GM12878 (cell line): ENCODE measurements around the gene STK10. TPM values are rescaled to one million over a fixed set of nuclear protein-coding genes. Genes with fewer than 3 reads are reported as not detected.

Source experiments
- ATAC-seq: fragments of 200-7000 bp; cut with Tn5 transposase; 3 replicates; pipeline ENCODE4 v1.9.1; 2020; ENCODE audit warnings: mild to moderate bottlenecking, moderate library complexity
- BruUV-seq: library from RNA; stranded (reverse); fragments of 400-500 nt; replicated peaks from 2 replicates; lab custom pipeline; 2021; lab: Mats Ljungman, UMichigan
- CTCF ChIA-PET: fragments of 300-600 bp; sonication (Branson Sonifier 250); formaldehyde crosslinking; extraction: SDS; loops from one replicate; lab custom pipeline; 2021; ENCODE audit warnings: inconsistent platforms; lab: Yijun Ruan, JAX
- POLR2A ChIA-PET: fragments of 350-600 bp; formaldehyde crosslinking; extraction: SDS; loops from one replicate; lab custom pipeline; 2021; ENCODE audit warnings: inconsistent platforms; lab: Charles Lee
- RAD21 ChIA-PET: fragments of 300-600 bp; sonication (Branson Sonifier 250); formaldehyde crosslinking; loops from one replicate; lab custom pipeline; 2023; ENCODE audit warnings: antibody characterized with exemption; ENCODE audit not compliant: unreplicated experiment; lab: Charles Lee
- SMC1A ChIA-PET: fragments of 300-600 bp; sonication (Branson Sonifier 250); formaldehyde crosslinking; loops from one replicate; lab custom pipeline; 2023; ENCODE audit not compliant: unreplicated experiment, uncharacterized antibody; lab: Charles Lee
- DNase-seq: peaks from one replicate; pipeline ENCODE4 v3.0.0-alpha.2; 2011; ENCODE audit warnings: low read depth, low spot score
- FAIRE-seq: peaks from 3 replicates; lab custom pipeline; 2011; peaks lifted over from hg19 to GRCh38; lab: Jason Lieb, UNC
- H2AFZ ChIP-seq: 2 replicates; pipeline ENCODE4 v1.6.0; 2011; ENCODE audit warnings: low read depth, low read length, control low read depth; ENCODE audit not compliant: control insufficient read depth
- H3K27ac ChIP-seq: 2 replicates; pipeline ENCODE4 v1.5.1; 2011; ENCODE audit warnings: control low read depth; ENCODE audit not compliant: control insufficient read depth, insufficient read depth
- H3K27me3 ChIP-seq, 2 experiments: replicated peaks in 1 of 2; 2 replicates each; pipeline versions ENCODE4 v1.6.0 to v1.6.1; 2011; ENCODE audit warnings: low read length in 1 of 2; ENCODE audit not compliant: control insufficient read depth in 2 of 2, insufficient read depth in 2 of 2
- H3K36me3 ChIP-seq, 2 experiments: 2 replicates each; pipeline ENCODE4 v1.5.1; 2011; ENCODE audit warnings: low read length in 1 of 2; ENCODE audit not compliant: control insufficient read depth in 2 of 2, insufficient read depth in 2 of 2
- H3K4me1 ChIP-seq: 2 replicates; pipeline ENCODE4 v1.6.1; 2011; ENCODE audit warnings: mild to moderate bottlenecking, low read length, moderate library complexity, mixed read lengths; ENCODE audit not compliant: control insufficient read depth, insufficient read depth
- H3K4me2 ChIP-seq: 2 replicates; pipeline ENCODE4 v1.6.0; 2011; ENCODE audit warnings: control low read depth; ENCODE audit not compliant: control insufficient read depth, insufficient read depth
- H3K4me3 ChIP-seq: fragments of 200-600 bp; sonication (generic); 2 replicates; pipeline ENCODE4 v1.5.1; 2016
- H3K79me2 ChIP-seq: 2 replicates; pipeline ENCODE4 v1.6.0; 2011; ENCODE audit warnings: low read length; ENCODE audit not compliant: control insufficient read depth, insufficient read depth
- H3K9ac ChIP-seq: 2 replicates; pipeline ENCODE4 v1.8.0; 2011; ENCODE audit warnings: low read length, control low read depth, mixed read lengths; ENCODE audit not compliant: control insufficient read depth, insufficient read depth
- H3K9me3 ChIP-seq: replicated peaks from 3 replicates; pipeline ENCODE4 v1.5.1; 2011; ENCODE audit warnings: mild to moderate bottlenecking, low read length; ENCODE audit not compliant: control insufficient read depth, insufficient read depth
- H4K20me1 ChIP-seq: 2 replicates; pipeline ENCODE4 v1.6.0; 2011; ENCODE audit not compliant: control insufficient read depth, insufficient read depth
- IKZF1 ChIP-seq: fragments of 450-650 bp; conservative IDR thresholded peaks from 2 replicates; pipeline ENCODE4 v1.6.1; 2017; ENCODE audit warnings: antibody characterized with exemption, mild to moderate bottlenecking
- IKZF2 ChIP-seq, 2 experiments: fragments of 450-650 bp; IDR thresholded peaks; 2 replicates each; pipeline ENCODE4 v1.6.1; 2017; ENCODE audit warnings: mild to moderate bottlenecking in 2 of 2, moderate library complexity in 2 of 2
- NR2F1 ChIP-seq: fragments of 450-650 bp; conservative IDR thresholded peaks from 2 replicates; pipeline ENCODE4 v1.6.1; 2017; ENCODE audit warnings: mild to moderate bottlenecking
- SIN3A ChIP-seq: IDR thresholded peaks from 2 replicates; pipeline ENCODE4 v1.6.1; 2012; ENCODE audit warnings: low read depth, low read length, improper control_type of control experiment
- ZNF687 ChIP-seq: fragments of 450-650 bp; IDR thresholded peaks from 2 replicates; pipeline ENCODE4 v1.6.1; 2017; ENCODE audit warnings: mild to moderate bottlenecking, moderate library complexity
- WGBS: methylation state at CpG from one replicate; pipeline ENCODE4 v1.1.6; 2016; ENCODE audit warnings: low lambda C conversion rate; ENCODE audit not compliant: insufficient replicate concordance, insufficient coverage; ENCODE audit errors: missing lambda C conversion rate; 5-methylcytosine and 5-hydroxymethylcytosine counted together
- in situ Hi-C: fragments of 300-500 bp; cut with MboI; formaldehyde crosslinking; loops from 9 replicates; pipeline ENCODE4 v1.14.3; 2018; ENCODE audit warnings: mixed read lengths
- intact Hi-C: fragments of 100-400 bp; cut with micrococcal nuclease; formaldehyde crosslinking; loops from one replicate; pipeline ENCODE4 v1.14.2; 2022; ENCODE audit not compliant: unreplicated experiment
- polyA plus RNA-seq, 11 experiments: library from polyadenylated mRNA; depleted of rRNA in 4 of 11; unstranded in 6 of 11; stranded (reverse) in 5 of 11; fragments of >200 nt; fragmentation: Nextera tagmentation in 4 of 11; fragmentation: Illumina TruSeq in 1 of 11; extraction: Ambion mirVana in 4 of 11; extraction: Trizol in 1 of 11; gene quantifications; 1 replicate in 1 of 11; 2 replicates in 10 of 11; pipeline versions ENCODE4 v1.2.1 to v1.2.3, GENCODE V29; 2011 to 2016; ENCODE audit warnings: inconsistent platforms in 2 of 11, missing spikeins in 2 of 11, low read depth in 1 of 11
- total RNA-seq, 4 experiments: library from RNA; depleted of rRNA in 3 of 4; stranded (reverse); fragments of >200 nt in 3 of 4; fragmentation: Illumina TruSeq in 1 of 4; extraction: Trizol in 1 of 4; gene quantifications; 2 replicates each; pipeline versions ENCODE4 v1.2.1 to v1.2.3, GENCODE V29; 2013 to 2021

STK10 gene
- total and polyA plus RNA-seq, 10 of the 15 experiments (the other 5 are each of a cell fraction or from before 2014, with no cell fraction given): 14.2 to 96.4 (median 50.6) TPM

- no peak for ATAC-seq
Observed at GRCh38 chr5:172104801-172105701, 83.0 kb downstream of the STK10 start.

More at GRCh38 chr5:172104801-172105701, 83.0 kb downstream of the STK10 start:
- Histone ChIP-seq H2AFZ (no peak overlapping the region), H3K27ac (no peak overlapping the region), H3K79me2 (peaks cover 14% of the 10 kb centered on the region), H3K36me3 (peaks cover 43 to 46% of the 10 kb centered on the region in 2 experiments; a peak in 3 of 4 replicates), H3K9me3 (no peaks in the 10 kb centered on the region), H4K20me1 (no peaks in the 10 kb centered on the region), H3K9ac (no peak overlapping the region), H3K4me3 (no peak overlapping the region), H3K27me3 (no peaks in the 10 kb centered on the region), H3K4me1 (peaks cover 17% of the 10 kb centered on the region), H3K4me2 (no peak overlapping the region)
- FAIRE-seq (no peak), DNase-seq (no peak)
- intact Hi-C loops (loop anchor here (5.0 to 10.0 kb wide), 2 partner anchors 267 to 590 kb away; no protein-coding TSS in a partner anchor), in situ Hi-C loops (no loop called here)
- CTCF ChIA-PET: interaction anchor here (0.8 to 9.7 kb wide), 13 partner anchors 9 to 265 kb away, joined by 3 to 162 read pairs (median 4); partner anchors contain the start of gene STK10
- RAD21 ChIA-PET: interaction anchor here (1.1 to 5.0 kb wide), 3 partner anchors 70 to 187 kb away, joined by 5 to 67 read pairs (median 17); partner anchors contain the start of gene STK10
- BruUV-seq: no TSS peak
- POLR2A ChIA-PET: interaction anchor here (1.3 kb wide), 1 partner anchor 83 kb away, joined by 4 read pairs; the partner anchor contains the start of gene STK10
- SMC1A ChIA-PET: interaction anchor here (0.6 to 10.6 kb wide), 4 partner anchors 12 to 259 kb away, joined by 3 to 165 read pairs (median 3); partner anchors contain the start of gene STK10
- WGBS: 94% methylated on average over 14 of the region's 17 CpGs
- TF ChIP-seq NR2F1 (no peak), SIN3A (no peak), IKZF2 (IDR thresholded peaks at IDR 0.05) (no peak), ZNF687 (no peak), IKZF1 (no peak)
